ENCODE data around the gene KNSTRN.

The KNSTRN gene

GRCh38 chr15:40407330-40407990 lies 24.9 kb downstream of the KNSTRN start:
- no peak for DNase-seq

GRCh38 chr15:40409366-40409765 lies 26.8 kb downstream of the KNSTRN start:
- no peak for DNase-seq

- DNase-seq = no peak
Measured at GRCh38 chr15:40410476-40410875, 28.0 kb downstream of the KNSTRN start.

- DNase-seq = no peak
Measured at GRCh38 chr15:40412095-40412759, 29.7 kb downstream of the KNSTRN start.

GRCh38 chr15:40413036-40413435 lies 30.5 kb downstream of the KNSTRN start:
- no peak for DNase-seq

GRCh38 chr15:40414816-40415215 lies 32.3 kb downstream of the KNSTRN start:
- DNase-seq = no peak

GRCh38 chr15:40415226-40415625 lies 32.7 kb downstream of the KNSTRN start:
- no peak for DNase-seq

GRCh38 chr15:40416056-40416455 lies 33.5 kb downstream of the KNSTRN start:
- DNase-seq = no peak

GRCh38 chr15:40418126-40418525 lies 35.6 kb downstream of the KNSTRN start:
- DNase-seq = no peak

- no peak for DNase-seq
Measured at GRCh38 chr15:40420071-40420713, 37.7 kb downstream of the KNSTRN start.

- DNase-seq = peak; percentile 24
Measured at GRCh38 chr15:40420793-40421192, 38.3 kb downstream of the KNSTRN start.

- peak; percentile 60 for DNase-seq
Measured at GRCh38 chr15:40421246-40422157, 39.0 kb downstream of the KNSTRN start.

GRCh38 chr15:40424483-40425115 lies 42.1 kb downstream of the KNSTRN start:
- no peak for DNase-seq

- no peak for DNase-seq
Measured at GRCh38 chr15:40425681-40426080, 43.2 kb downstream of the KNSTRN start.

- DNase-seq = no peak
Measured at GRCh38 chr15:40427188-40427587, 44.7 kb downstream of the KNSTRN start.

GRCh38 chr15:40428185-40428584 lies 45.7 kb downstream of the KNSTRN start:
- DNase-seq = no peak

- no peak for DNase-seq
Measured at GRCh38 chr15:40429068-40429710, 46.7 kb downstream of the KNSTRN start.

GRCh38 chr15:40430271-40430805 lies 47.8 kb downstream of the KNSTRN start:
- no peak for DNase-seq

- DNase-seq = no peak
Measured at GRCh38 chr15:40435023-40435709, 52.6 kb downstream of the KNSTRN start.

- DNase-seq = no peak
Measured at GRCh38 chr15:40435710-40436089, 53.2 kb downstream of the KNSTRN start.
